ENCODE results near the gene CD1D.
A peak's percentile ranks its signal among the peaks of the same experiment; 100 is the strongest.
"Not testable (repeated sequence)": the region's sequence is repeated elsewhere in the genome, so short reads cannot be mapped to it uniquely, and the experiment has no call there.

CD1D gene

DNA sequence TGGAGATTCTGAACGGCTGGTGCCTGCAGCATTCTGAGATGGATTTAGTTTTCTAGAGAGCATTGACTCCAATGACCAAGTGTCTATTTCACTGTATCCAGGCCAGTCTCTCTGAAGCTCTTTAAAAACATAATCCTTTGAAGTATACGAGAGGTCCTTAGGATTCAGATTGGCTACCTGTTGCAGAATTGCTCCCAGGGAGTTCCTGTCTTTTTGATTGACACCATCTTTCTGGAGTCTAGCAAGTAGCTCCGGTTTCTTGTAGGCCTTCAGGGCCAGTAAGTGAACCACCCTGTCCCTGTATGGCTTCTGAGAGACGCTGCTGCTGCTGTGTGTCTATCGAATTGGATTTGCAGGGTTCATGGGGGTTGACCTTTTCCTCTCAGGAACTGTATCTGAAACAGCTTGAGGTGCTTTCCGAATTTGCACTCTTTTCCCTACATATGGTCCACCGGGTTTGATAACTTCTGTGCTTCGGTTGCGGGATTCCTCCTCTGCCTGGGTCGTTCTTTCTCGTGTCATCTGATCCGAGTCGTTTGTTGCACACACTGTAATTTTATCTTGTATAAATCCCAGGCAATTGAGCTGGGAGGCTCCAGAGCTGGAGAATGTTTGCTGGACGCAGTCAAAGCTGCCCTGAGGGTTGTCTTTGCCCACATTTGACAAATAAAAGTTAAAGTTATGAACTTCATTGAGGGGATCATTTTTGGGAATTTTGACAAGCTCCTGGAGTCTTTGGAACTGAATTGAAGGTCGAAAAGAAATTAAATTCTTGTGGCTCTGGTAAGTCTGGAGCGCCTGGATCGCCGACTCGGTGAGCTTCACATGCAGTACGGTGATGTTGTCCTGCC is 3.6 kb upstream of the CD1D start:
- not testable (repeated sequence) for DNase-seq

GRCh38 chr1:158177700-158178450 is 2.8 kb upstream of the CD1D start:
- DNase-seq: peak; percentile 8

DNA sequence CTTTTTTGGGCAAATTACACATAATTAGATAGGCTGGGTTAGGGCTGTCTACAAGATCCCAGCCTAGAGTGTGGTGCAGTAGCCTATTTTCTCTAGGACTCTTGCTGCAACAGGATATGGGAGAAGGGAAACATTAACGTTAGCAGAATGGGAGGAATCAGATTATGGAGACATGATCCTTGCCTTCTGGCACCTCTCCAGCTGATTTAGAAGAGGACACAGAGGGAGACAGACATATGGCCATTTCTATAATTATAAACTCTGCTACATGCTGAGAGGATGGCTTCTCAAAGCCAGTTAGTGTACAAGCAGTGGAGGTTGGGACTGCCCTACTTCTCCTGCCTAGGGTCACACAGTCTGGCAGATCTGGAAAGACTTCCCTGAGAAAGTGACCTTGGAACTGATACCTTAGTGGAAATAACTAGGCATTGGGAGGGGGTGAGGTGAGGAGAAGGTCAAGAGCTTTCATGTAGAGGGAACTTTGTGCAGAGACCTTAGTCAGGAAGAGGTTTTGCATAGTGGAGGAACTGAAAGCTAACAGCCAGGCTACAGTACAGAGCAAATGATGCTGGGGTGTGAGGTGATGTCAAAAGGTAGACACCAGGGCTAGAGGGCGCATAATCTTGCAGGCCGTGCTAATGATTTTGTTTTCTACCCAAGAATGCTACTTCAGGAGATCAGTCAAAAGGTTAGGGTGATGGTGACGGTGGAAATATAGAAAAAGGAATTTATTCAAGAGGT is 1.2 kb upstream of the CD1D start:
- DNase-seq: no peak

DNA sequence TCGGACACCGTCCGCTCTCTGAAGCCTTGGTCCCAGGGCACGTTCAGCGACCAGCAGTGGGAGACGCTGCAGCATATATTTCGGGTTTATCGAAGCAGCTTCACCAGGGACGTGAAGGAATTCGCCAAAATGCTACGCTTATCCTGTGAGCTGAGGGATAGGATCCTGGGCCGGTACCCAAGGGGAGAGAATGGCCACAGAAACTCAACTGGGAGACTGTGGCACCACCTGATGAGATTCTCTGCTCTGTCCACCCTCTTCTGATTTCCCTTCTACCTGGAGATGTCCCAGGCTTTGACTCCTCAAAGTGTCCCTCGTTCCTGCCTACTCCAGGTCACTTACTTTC is 855 bp downstream of the CD1D start:
- no peak for DNase-seq

DNA sequence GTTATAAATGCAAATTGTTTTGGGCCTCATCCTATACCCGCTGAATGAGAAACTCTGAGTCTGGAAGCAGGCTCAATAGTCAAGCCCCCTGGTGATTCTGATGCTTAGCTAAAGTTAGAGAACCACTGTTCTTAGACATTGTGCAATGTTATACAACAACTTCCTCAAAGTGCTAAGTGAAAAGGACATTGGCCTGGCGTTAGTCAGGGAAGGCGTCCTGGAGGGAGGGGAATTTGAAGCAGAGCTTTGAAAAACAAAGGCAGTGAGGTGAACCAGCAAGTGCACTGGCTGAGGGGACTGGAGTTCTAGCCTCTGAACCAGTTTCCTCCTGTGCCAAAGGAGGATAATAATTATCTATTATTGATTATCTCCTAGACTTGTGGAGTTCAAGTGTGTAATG is 5.1 kb downstream of the CD1D start:
- no peak for DNase-seq

DNA sequence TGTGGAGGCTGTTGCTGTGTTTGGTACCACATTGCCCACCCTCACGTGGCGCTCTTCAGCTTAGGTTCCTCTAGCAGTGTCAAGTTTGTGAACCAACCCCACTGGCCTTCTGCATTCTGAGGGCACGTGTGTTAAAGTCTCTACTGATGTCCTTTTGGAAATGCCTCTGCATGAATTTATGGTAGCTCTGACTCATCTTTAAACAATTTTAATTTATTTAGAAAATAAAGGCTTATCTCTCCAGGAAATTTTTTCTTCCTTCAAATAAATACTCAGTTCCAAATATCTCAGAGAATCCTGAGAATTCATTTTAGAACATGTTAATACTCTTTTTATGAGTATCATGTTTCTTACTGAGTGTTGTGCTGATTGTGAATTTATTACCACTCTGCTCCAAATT is 5.5 kb downstream of the CD1D start:
- no peak for DNase-seq

- no peak for DNase-seq
Observed at GRCh38 chr1:158188611-158189010, 7.9 kb downstream of the CD1D start.

DNA sequence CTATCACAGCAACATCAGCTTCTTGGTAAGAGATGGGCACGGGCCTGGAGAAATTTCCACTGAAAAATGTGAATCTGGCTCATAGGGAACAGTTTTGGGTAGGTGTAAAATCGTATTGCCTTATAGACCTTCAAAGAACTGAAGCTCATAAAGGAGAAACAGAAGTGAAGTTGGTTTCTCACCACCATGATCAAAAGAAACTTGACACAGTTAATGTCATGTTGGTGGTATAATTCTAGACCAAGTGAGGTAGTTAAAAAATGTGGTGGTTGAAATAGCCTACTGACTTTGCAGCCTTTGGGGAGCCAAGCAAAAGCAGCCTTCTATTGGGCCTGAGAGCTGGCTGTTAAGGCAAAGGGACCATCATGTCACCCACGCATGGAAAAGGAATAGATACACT is 8.9 kb downstream of the CD1D start:
- no peak for DNase-seq

GRCh38 chr1:158191299-158191698 is 10.6 kb downstream of the CD1D start:
- DNase-seq: no peak

GRCh38 chr1:158196461-158196860 is 15.8 kb downstream of the CD1D start:
- DNase-seq: no peak

- no peak for DNase-seq
Observed at GRCh38 chr1:158199849-158200248, 19.2 kb downstream of the CD1D start.

DNA sequence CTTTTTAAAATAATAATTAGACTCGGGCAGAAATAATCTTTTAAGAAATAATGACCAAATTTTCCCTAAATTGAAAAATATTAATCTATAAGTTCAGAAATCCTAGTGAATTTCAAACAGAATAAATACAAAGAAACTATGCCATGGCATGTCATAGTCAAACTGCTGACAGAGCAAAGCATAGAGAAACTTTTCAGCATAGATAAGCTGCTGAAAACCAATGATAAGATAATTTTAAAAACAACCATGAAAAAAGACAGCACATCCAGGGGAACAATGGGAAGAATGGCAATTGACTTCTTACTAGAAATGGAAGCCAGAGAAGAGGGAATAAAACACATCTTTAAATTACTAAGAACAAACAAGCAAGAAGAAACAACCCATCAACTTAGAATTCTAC is 19.8 kb downstream of the CD1D start:
- DNase-seq: no peak

- DNase-seq: peak; percentile 28
Observed at GRCh38 chr1:158203693-158204457, 23.2 kb downstream of the CD1D start.

DNA sequence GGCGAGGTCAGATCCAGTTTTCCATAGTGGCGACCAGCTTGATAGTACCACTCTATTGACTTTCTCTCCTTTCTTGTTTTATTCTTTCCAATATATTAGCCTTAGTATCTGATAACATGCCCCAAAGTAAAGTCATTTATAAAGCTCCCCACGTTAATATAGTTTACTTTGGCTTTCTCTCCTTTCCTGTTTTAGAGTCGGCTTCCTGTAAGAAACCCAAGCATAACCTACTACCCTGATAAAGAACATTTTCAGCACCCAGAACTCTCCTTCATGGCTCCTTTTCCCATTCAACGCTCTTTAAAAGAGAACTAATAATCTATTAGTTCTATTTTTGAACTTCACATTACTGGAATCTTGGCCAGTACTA is 23.7 kb downstream of the CD1D start:
- no peak for DNase-seq

- DNase-seq: no peak
Observed at GRCh38 chr1:158208586-158209116, 28.0 kb downstream of the CD1D start.

- DNase-seq: no peak
Observed at GRCh38 chr1:158212320-158212719, 31.6 kb downstream of the CD1D start.

DNA sequence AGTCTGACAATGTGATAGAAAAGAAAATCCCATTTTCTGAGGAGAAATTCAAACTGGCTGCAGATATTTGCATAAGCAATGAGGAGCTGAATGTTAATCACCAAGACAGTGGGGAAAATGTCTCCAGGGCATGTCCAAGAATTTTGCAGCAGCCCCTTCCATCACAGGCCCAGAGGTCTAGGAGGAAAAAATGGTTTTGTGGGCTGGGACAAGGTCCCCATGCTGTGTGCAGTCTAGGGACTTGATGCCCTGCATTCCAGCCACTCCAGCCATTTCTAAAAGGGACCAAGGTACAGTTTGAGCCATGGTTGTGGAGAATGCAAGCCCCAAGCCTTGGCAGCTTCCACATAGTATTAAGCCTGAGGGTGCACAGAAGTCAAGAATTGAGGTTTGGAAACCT is 42.8 kb downstream of the CD1D start:
- DNase-seq: not testable (repeated sequence)

DNA sequence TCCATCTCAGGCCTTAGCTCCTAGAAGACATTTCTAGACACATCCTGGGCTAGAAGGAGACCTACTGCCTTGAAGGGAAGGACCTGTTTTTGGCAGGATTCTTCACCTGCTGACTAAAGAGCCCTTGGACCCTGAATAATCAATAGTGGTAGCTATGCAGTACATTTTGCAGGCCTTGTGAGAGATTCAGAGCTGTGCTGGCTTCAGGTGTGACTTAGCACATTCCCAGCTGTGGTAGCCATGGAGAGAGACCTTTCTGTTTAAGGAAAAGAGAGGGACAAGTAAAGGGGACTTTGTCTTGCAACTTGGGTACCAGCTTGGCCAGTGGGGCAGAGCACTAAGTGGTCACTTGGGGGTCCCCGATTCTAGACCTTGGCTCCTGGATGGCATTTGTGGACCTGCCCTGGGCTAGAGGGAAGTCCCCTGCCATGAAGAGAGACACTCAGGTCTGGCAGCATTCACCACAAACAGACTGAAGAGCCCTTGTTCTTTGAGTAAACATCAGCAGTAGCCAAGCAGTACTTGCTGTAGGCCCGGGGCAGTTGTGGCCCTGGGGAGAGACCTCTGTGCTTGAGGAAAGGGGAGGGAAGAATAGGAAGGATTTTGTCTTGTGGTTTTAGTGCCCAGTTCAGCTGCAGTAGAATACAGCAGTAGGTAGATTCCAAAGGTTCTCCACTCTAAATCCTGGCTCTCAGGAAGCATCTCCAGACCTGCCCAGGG is 47.4 kb downstream of the CD1D start:
- DNase-seq: no peak
